HepG2 (cell line): Measurements from ENCODE around the gene SLC10A1. TPM values are rescaled to one million over a fixed set of nuclear protein-coding genes. Genes with fewer than 3 reads are reported as not detected.

Source experiments
- ATF5 ChIP-seq: sonication (generic); formaldehyde crosslinking; IDR thresholded peaks from 2 replicates; pipeline ENCODE4 v1.4.0; 2020; ENCODE audit warnings: mild to moderate bottlenecking, low read depth, missing genetic modification reagents
- CBFB ChIP-seq: sonication (generic); formaldehyde crosslinking; IDR thresholded peaks from 2 replicates; pipeline ENCODE4 v1.4.0; 2020; ENCODE audit warnings: missing genetic modification reagents
- CEBPB ChIP-seq: IDR thresholded peaks from 2 replicates; pipeline ENCODE4 v1.6.1; 2011; ENCODE audit warnings: low read depth, low read length, improper control_type of control experiment, borderline replicate concordance
- GMEB1 ChIP-seq: sonication (generic); formaldehyde crosslinking; IDR thresholded peaks from 2 replicates; pipeline ENCODE4 v1.5.1; 2020; ENCODE audit warnings: missing genetic modification reagents, mild to moderate bottlenecking, borderline replicate concordance
- HES4 ChIP-seq: sonication (generic); formaldehyde crosslinking; IDR thresholded peaks from 2 replicates; pipeline ENCODE4 v1.9.0; 2021; ENCODE audit warnings: mild to moderate bottlenecking, missing genetic modification reagents, borderline replicate concordance
- NFYC ChIP-seq: IDR thresholded peaks from 2 replicates; pipeline ENCODE4 v1.6.1; 2016; ENCODE audit warnings: missing genetic modification reagents, missing compliant biosample characterization
- NONO ChIP-seq, 2 experiments: fragments of 450-650 bp in 1 of 2; sonication (generic) in 1 of 2; formaldehyde crosslinking in 1 of 2; IDR thresholded peaks in 1 of 2; conservative IDR thresholded peaks in 1 of 2; 2 replicates each; pipeline versions ENCODE4 v1.6.1 to v1.8.0; 2017 to 2022; ENCODE audit warnings: mild to moderate bottlenecking in 1 of 2, missing genetic modification reagents in 1 of 2, moderate library complexity in 1 of 2
- PRMT3 ChIP-seq: sonication (generic); formaldehyde crosslinking; IDR thresholded peaks from 2 replicates; pipeline ENCODE4 v1.8.1; 2022; ENCODE audit warnings: low read depth, mild to moderate bottlenecking, moderate library complexity, missing genetic modification reagents, borderline replicate concordance
- SMAD3 ChIP-seq: sonication (generic); formaldehyde crosslinking; IDR thresholded peaks from 2 replicates; pipeline ENCODE4 v1.4.0; 2020; ENCODE audit warnings: missing genetic modification reagents
- ZFP62 ChIP-seq: sonication (generic); formaldehyde crosslinking; IDR thresholded peaks from 2 replicates; pipeline ENCODE4 v1.4.0; 2020; ENCODE audit warnings: missing genetic modification reagents
- ZNF441 ChIP-seq: sonication (generic); formaldehyde crosslinking; IDR thresholded peaks from 2 replicates; pipeline ENCODE4 v1.7.0; 2021; ENCODE audit warnings: missing genetic modification reagents, borderline replicate concordance
- ZNF577 ChIP-seq: sonication (generic); formaldehyde crosslinking; IDR thresholded peaks from 2 replicates; pipeline ENCODE4 v1.4.0; 2020; ENCODE audit warnings: mild to moderate bottlenecking, low read depth, missing genetic modification reagents, borderline replicate concordance
- ZNF740 ChIP-seq: sonication (generic); formaldehyde crosslinking; IDR thresholded peaks from 2 replicates; pipeline ENCODE4 v1.4.0; 2020; ENCODE audit warnings: missing genetic modification reagents
- ZNF773 ChIP-seq: sonication (generic); formaldehyde crosslinking; IDR thresholded peaks from 2 replicates; pipeline ENCODE4 v1.4.0; 2020; ENCODE audit warnings: missing genetic modification reagents, borderline replicate concordance
- ZNF883 ChIP-seq: sonication (generic); formaldehyde crosslinking; IDR thresholded peaks from 2 replicates; pipeline ENCODE4 v1.5.1; 2020; ENCODE audit warnings: mild to moderate bottlenecking, missing genetic modification reagents; ENCODE audit errors: not compliant biosample characterization
- polyA plus RNA-seq, 8 experiments: library from polyadenylated mRNA; depleted of rRNA in 3 of 8; stranded (reverse) in 7 of 8; unstranded in 1 of 8; fragments of >200 nt; fragmentation: Illumina TruSeq in 4 of 8; extraction: Trizol in 4 of 8; gene quantifications; 2 replicates each; pipeline versions ENCODE4 v1.2.1 to v1.2.3, GENCODE V29; 2011 to 2016; ENCODE audit warnings: low read depth in 4 of 8, missing spikeins in 1 of 8, mixed read lengths in 1 of 8; ENCODE audit not compliant: insufficient read depth in 1 of 8
- total RNA-seq, 5 experiments: library from RNA; depleted of rRNA; stranded (reverse); fragments of >200 nt; fragmentation: Illumina TruSeq; extraction: Trizol; gene quantifications; 2 replicates each; pipeline ENCODE4 v1.2.3, GENCODE V29; 2016; ENCODE audit warnings: low read depth in 1 of 5
- TF ChIP-seq, protein P1 (sequence below): IDR thresholded peaks from 2 replicates; pipeline ENCODE4 v1.6.1; 2016; ENCODE audit warnings: low read depth, control low read depth
- TF ChIP-seq, protein P2 (sequence below), 2 experiments: sonication (generic) in 1 of 2; formaldehyde crosslinking in 1 of 2; IDR thresholded peaks; 2 replicates each; pipeline versions ENCODE4 v1.4.0 to v1.6.1; 2018 to 2020; ENCODE audit warnings: missing genetic modification reagents in 2 of 2, borderline replicate concordance in 1 of 2, low read depth in 1 of 2, mild to moderate bottlenecking in 1 of 2, missing biosample characterization in 1 of 2
- TF ChIP-seq, protein P3 (sequence below): sonication (generic); formaldehyde crosslinking; IDR thresholded peaks from 2 replicates; pipeline ENCODE4 v1.4.0; 2020; ENCODE audit warnings: missing genetic modification reagents, mild to moderate bottlenecking, borderline replicate concordance

SLC10A1 gene
- total and polyA plus RNA-seq, 2 of the 13 experiments (the other 11 are each of a cell fraction or from before 2014, with no cell fraction given): 0.17 TPM; not detected in 1

GRCh38 chr14:69767369-69767999 is 29.6 kb downstream of the SLC10A1 start (continued):
- TF ChIP-seq CEBPB (no peak), ZNF577 (CRISPR knock-in tag) (no peak; the same call in 1 of the 2 replicates), ZNF773 (CRISPR knock-in tag) (no peak), ZNF441 (no peak; the same call in 1 of the 2 replicates), HES4 (CRISPR knock-in tag) (no peak; the same call in 1 of the 2 replicates), NONO (IDR thresholded peaks at IDR 0.05) (no peak), NONO (CRISPR knock-in tag; conservative IDR thresholded peaks at IDR 0.05) (peak; percentile 25), CBFB (CRISPR knock-in tag) (peak; percentile 42; the same call in 1 of the 2 replicates), ATF5 (CRISPR knock-in tag) (no peak; the same call in 1 of the 2 replicates), NFYC (CRISPR knock-in tag) (peak; percentile 31; the same call in 1 of the 2 replicates), ZNF883 (CRISPR knock-in tag) (no peak), PRMT3 (CRISPR knock-in tag) (peak; percentile 60), SMAD3 (CRISPR knock-in tag) (no peak), ZNF740 (CRISPR knock-in tag) (no peak), ZFP62 (CRISPR knock-in tag) (no peak), GMEB1 (CRISPR knock-in tag) (no peak)
- TF ChIP-seq, protein P1, sequence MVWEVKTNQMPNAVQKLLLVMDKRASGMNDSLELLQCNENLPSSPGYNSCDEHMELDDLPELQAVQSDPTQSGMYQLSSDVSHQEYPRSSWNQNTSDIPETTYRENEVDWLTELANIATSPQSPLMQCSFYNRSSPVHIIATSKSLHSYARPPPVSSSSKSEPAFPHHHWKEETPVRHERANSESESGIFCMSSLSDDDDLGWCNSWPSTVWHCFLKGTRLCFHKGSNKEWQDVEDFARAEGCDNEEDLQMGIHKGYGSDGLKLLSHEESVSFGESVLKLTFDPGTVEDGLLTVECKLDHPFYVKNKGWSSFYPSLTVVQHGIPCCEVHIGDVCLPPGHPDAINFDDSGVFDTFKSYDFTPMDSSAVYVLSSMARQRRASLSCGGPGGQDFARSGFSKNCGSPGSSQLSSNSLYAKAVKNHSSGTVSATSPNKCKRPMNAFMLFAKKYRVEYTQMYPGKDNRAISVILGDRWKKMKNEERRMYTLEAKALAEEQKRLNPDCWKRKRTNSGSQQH (CRISPR knock-in tag): 0 out of 2 replicates have a peak, but pooled peaks have one; percentile 5
- TF ChIP-seq, protein P2, sequence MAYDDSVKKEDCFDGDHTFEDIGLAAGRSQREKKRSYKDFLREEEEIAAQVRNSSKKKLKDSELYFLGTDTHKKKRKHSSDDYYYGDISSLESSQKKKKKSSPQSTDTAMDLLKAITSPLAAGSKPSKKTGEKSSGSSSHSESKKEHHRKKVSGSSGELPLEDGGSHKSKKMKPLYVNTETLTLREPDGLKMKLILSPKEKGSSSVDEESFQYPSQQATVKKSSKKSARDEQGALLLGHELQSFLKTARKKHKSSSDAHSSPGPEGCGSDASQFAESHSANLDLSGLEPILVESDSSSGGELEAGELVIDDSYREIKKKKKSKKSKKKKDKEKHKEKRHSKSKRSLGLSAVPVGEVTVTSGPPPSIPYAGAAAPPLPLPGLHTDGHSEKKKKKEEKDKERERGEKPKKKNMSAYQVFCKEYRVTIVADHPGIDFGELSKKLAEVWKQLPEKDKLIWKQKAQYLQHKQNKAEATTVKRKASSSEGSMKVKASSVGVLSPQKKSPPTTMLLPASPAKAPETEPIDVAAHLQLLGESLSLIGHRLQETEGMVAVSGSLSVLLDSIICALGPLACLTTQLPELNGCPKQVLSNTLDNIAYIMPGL (CRISPR knock-in tag; IDR thresholded peaks at IDR 0.05; ENCODE audit: borderline replicate concordance in 1 of 2, low read depth in 1 of 2): peak in 1 of 2 experiments; percentile 16; a peak in 2 of 4 replicates
- TF ChIP-seq, protein P3, sequence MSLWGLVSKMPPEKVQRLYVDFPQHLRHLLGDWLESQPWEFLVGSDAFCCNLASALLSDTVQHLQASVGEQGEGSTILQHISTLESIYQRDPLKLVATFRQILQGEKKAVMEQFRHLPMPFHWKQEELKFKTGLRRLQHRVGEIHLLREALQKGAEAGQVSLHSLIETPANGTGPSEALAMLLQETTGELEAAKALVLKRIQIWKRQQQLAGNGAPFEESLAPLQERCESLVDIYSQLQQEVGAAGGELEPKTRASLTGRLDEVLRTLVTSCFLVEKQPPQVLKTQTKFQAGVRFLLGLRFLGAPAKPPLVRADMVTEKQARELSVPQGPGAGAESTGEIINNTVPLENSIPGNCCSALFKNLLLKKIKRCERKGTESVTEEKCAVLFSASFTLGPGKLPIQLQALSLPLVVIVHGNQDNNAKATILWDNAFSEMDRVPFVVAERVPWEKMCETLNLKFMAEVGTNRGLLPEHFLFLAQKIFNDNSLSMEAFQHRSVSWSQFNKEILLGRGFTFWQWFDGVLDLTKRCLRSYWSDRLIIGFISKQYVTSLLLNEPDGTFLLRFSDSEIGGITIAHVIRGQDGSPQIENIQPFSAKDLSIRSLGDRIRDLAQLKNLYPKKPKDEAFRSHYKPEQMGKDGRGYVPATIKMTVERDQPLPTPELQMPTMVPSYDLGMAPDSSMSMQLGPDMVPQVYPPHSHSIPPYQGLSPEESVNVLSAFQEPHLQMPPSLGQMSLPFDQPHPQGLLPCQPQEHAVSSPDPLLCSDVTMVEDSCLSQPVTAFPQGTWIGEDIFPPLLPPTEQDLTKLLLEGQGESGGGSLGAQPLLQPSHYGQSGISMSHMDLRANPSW (CRISPR knock-in tag): no peak
